NCI-H2171 (cell line): ENCODE results near the gene GRIK4.
A peak's percentile ranks its signal among the peaks of the same experiment; 100 is the strongest.

Experiments used
- DNase-seq: peaks from one replicate; lab custom pipeline; 2025; lab: John Stamatoyannopoulos, UW

The GRIK4 gene

DNA sequence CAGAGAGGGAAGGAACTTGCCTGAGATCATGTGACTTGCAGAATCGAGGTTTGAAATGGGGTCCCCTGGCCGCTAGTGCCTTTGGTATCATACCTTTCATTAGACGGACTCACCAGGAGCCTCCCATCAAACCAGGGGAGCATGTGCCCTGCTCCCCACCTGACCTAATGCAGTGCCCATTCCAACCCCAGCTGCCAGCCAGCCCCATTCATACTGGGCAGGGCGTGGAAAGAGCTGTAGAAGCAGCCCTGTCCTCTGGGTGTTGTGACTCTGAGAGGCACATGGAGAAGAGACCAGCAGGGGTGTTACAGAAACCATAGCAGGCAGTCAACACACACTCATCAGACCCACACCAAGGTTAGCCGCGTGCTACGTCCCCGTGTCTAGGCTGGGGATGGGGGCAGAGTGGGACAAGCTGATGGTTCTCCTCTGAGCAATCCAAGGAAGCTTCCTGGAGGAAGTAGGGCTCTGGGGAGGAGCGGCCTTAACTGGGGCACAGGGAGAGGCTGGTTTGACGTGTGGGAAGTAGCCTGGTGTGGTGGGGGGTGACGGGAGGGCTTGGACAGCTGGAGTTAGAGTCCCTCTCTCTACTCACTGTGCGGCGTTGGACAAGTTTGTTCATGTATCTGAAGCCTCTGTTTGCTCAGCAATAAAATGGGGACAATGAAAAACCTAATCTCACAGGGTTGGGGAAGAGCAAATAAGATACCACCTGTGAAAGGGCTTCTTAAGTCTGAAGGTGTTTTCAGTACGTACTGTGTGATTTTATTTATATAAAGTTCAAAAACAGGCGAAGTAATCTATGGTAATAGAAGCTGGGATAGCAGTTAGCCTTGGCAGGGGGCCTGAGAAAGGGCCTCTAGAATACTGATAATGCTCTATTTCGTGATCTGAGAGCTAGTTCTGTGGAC lies 14.0 kb downstream of the GRIK4 start:
- DNase-seq, result no peak

DNA sequence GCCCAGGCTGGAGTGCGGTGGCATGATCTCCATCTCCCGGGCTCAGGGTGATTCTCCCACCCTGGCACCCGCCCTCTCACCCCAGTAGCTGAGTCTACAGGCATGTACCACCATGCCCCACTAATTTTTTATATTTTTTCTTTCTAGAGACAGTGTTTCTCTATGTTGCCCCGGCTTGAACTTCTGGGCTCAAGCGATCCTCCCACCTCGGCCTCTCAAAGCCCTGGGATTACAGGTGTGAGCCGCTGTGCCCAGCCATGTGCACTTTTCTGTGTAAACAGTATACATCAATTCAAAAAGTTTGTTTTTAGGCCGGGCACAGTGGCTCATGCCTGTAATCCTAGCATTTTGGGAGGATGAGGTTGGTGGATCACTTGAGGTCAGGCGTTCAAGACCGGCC lies 14.7 kb downstream of the GRIK4 start:
- no peak for DNase-seq

DNA sequence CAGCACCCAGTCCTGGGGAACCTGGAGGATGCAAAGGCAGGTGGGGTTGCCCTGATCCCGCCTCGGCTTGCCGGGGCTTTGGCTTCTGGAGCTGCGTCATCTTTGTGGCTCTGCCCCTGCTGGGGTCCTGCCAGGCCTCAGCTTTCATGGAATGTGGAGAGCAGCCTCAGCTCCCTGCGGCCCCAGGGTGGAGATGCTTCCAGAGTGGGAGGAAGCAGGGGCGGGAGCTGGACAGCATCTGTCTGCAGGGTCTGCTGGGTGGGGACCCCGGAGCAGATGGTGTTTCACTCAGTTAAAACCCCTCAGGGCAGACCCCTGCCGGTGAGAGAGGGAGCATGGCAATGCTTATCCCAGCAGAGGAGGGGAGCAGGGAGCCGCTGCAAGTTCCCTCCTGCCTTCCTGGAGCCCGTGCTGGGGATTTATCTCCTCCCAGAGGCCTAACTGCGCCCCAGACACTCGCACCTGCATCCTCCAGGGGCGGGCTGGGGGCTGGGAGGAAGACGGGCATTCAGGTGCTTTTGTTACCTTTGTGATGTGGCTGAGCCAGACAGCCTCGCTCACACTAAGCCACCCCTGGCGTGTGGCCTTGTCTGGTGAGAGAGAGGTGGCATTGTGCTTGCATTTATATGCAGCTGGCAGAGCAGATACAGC lies 15.7 kb downstream of the GRIK4 start:
- DNase-seq, result no peak

DNA sequence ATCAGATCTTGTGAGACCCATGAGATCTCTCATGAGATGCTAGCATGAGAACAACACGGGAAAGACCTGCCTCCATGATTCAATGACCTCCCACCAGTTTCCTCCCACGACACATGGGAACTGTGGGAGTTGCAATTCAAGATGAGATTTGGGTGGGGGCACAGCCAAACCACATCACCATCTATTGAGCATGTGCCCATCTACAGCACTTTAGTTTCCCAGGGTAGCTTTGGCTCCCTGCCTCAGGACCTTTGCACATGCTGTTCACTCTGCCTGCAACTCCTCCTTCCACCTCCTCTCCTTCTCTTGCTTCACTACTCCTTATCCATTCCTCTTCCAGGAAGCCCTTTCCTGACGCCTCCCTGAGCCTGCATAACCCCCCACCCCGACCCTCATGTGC lies 17.2 kb downstream of the GRIK4 start:
- no peak for DNase-seq

DNA sequence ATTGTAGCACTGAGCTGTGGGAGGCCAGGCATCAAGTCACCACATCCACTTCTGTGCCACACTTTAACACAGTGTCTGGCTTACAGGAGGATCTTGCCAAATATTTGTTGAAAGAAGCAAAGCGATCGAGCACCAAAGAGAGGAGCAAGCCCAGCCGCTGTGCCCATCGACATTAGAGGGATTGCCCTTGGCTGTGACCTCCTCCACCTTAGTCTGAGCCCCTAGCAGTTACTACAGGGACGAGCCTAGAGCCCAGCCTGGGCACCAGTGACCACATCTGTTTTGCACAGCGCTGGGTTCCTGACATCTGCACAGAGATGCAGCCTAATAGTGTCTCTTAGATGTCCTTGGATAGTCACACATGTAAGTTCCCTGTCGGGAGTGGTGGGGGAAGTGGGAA lies 17.7 kb downstream of the GRIK4 start:
- no peak for DNase-seq

DNA sequence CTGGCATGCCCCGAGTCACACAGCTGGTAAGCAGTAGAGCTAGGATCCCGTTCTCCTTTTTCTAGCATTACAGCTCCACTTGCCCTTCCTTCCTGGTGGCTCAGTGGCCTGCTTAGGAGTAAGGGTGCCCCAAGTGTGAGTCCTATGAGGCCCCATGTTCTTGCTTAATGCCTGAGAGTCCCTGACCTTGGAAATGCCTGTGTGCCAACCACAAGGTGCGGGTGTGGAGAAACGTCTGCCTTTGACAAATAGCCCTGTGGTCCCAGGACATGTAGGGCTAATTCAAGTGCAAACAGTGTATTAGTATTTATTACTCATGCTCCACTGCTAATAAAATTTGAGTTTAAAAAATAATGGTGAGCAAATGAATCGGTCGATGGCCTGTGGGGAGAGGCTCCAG lies 18.4 kb downstream of the GRIK4 start:
- no peak for DNase-seq

DNA sequence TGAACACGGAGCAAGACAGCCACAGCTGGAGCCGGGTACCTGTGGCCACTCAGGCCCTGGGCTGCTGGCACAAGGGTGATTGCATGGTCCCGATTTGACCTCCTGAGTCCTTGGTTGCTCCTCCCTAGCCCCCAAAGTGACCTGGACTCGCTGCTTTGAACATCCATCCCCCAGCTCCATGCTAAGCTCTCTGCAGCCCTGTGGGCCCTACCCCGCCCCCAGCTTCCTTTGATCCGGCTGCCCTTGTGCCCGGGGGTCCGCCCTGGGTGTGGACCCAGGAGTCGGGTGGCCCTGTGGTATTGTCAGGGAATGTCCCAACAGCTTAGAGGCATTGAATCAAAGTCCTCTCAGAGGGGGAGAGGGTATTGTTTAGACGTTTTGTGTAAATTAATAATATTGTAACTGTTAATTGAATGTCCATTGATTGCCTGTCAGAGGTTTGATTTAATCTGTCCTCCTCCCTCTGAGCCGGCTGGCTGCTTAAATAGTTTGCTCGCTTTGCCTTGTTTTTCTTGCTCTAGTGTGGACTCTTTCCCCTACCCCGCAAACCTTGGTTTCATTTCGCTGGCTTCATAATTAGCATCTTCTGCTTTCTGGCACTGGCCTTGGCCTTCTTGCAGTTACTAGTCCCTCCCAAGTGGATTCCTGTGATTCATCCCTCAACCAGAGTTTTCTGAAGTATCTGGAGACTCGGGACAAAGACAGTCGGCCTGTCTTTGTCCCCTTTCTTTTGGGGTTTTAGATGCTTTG lies 20.7 kb downstream of the GRIK4 start:
- no peak for DNase-seq

DNA sequence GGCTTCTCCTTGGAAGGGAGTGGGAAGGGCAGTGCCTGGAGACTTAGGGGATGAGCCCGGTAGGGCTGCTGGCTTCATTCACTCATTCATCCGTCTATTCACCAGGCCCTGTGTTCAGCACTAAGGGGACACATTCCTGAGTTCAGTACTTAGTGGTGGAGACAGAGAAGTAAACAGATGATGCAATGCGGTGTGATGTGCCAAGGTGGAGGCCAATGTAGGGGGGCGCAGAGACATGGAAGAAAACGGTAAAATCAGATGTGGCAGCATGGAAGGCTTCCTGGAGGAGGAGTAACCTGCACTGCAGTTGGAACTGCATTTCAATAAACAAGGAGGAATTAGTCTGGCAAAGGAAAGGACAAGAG lies 21.3 kb downstream of the GRIK4 start:
- DNase-seq, result no peak

DNA sequence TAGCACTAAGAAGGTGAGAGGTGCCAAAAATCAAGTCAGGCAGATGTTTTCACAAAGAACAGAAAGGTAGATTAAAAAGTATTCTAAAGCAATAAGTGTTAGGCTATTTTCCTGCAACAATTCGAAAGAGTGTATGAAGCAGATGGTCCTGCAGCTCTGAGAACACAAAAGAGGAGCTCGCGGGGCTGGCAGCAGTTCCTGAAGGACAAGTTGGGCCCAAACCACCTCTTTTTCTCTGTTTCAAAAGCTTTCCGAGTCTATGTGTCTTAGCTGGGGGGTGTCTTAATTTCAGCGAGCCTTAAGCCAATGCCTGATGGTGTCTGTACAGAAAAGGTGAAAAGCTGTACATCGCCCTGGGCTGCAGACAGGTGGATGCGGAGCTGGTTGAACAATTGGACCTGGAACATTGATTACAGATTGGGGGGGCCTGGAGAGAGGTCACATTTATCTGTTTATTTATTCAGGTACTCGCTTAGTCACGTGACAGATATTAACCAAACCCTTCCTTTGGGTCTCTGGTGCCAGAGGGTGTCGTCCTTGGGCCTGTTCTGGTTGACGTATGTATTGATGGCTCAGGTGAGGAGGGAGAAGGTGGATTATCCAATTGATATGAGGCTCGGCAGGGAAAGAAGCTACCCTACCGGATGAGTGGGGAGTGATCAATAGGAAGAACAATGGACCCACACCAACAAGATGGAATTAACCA lies 24.7 kb downstream of the GRIK4 start:
- no peak for DNase-seq

DNA sequence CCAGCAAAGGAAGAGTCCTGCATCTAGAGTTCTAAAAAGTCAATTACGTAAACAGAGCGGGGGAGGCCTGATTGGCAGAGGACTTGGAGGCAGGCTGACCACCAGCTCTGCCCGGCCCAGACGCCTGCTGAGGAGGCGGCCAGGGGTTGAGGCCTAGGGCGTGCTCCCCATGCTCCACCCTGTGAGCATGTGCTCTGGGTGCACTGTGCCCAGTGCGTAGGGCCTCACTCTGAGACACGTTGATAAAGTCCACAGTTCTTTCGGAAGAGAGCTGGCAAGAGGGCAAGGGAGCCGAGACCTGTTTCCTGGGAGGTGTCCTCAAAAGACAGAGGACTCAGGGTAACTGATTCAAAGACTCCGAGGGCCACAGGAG lies 25.2 kb downstream of the GRIK4 start:
- no peak for DNase-seq

DNA sequence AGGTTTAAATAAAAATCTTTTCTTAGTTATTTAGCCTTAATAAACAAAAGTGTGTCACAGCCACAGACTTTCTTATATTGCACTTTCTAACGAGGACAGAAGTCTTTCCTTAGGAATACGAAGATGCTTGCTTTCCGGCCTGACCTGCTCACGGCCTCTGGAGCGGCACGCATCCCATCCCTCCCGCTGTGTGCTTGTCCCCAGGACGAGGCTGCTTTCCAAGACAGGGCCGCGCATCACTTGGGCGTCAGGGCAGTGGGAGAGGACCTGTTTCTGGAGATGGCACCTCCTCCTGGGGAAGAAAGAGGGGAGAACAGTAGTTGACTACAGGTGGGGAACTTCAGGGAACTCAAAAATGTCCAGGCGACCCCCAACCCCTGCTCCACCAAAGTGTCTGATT lies 26.4 kb downstream of the GRIK4 start:
- DNase-seq, result no peak

DNA sequence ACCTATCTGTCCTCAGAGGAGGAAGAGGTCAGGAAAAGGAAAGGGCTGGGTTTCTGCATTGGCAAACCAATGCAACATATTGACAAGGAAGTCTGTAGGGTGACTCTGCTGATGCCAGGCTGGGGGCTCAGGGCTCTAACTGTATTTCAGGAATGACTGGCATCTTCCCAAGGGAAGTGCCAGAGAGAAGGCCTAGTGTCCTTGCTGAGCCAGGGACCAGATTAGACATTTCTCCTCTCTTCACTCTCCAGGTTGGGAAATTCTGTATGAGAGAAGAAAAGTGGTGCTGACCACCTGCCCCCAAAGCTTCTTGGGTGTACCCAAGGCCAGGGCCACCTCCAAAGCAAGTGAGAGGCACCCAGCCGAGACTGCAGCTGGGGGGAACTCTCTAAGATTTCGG lies 27.2 kb downstream of the GRIK4 start:
- DNase-seq, result no peak

DNA sequence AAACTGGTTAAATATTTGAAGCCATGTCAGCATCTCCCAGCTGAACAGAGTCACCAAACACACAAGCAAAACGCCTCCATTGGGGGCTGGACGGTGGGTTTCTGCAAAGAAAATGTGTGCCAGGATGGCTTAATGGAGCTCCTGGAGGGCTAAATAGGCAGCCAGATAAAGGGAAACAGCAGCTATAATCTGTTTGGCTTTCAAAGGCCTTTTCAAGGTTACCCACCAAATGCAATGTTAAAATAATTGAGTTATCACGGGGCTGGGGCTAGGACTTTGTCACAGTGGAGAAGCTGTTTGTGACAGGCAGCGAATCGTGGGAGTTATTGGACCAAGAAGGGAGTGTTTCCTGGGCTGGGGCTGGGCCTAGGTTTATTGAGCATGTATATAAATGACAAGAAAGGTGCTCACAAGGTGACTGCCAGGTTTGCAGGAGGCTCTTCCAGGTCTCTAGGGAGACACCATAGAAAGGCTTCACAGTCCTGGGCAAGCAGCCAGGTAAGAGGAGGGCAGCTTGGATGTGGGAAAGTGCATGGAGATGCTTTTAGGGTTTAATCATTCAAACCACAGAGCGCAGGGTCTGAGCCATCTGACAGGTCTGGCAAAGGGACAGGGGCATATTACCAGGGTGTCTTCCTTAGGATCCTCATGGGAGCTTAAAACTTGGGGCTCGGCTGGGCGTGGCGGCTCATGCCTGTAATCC lies 28.3 kb downstream of the GRIK4 start:
- DNase-seq, result peak; percentile 81

DNA sequence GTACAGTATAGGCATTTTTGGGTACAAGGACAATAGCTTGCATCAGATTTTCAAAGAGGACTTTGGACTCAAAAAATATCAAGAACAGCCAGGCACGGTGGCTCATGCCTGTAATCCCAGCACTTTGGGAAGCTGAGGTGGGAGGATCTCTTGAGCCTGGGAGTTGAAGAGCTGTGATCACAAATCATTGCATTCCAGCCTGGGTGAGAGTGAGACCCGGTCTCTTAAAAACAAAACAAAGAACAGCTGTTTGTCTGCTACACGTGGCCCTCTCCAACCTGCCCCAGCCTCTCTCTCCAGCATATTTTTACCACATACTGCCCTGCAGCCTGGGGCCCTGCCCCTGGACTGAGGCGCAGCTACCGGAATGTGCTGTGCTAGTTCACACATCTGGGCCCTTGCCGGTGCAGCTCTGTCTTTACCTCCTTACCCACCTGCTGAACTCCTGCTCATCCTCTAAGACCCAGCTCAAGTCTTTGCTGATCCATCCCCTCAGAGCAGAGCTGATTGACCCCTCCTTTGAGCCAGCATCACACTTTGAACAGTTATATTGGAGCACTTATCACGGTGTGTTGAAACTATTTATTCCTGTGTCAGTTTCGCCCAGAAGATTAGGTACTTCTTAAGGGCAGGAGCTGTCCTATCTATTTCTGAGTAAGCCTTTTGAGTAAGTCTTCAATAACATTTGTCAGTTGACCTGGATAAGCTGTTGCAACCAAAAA lies 29.4 kb downstream of the GRIK4 start:
- DNase-seq, result no peak

DNA sequence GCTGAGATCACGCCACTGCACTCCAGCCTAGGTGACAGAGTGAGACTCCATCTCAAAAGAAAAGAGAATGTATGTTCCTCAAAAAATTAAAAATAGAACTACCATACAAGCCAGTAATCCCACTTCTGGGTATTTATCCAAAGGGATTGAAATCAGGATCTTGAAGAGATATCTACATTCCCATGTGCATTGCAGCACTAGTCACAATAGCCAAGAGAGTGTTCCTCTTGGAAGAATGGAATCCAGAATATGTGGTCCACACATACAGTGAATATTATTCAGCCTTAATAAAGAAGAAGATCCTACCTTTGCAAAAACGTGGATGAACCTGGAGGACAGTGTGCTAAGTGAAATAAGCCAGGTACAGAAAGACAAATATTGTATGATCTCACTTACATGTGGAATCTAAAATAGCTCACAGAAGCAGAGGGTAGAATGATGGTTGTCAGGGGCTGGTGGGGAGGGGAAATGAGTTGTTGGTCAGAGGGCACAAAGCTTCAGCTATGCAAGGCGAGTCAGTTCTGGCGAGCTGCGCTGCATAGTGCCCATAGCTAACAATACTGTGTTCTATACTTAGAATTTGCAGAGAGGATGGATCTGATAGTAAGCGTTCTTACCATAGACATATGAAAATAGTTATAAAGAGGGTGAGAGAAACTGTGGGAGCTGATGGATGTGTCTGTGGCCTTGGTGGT lies 32.1 kb downstream of the GRIK4 start:
- no peak for DNase-seq

DNA sequence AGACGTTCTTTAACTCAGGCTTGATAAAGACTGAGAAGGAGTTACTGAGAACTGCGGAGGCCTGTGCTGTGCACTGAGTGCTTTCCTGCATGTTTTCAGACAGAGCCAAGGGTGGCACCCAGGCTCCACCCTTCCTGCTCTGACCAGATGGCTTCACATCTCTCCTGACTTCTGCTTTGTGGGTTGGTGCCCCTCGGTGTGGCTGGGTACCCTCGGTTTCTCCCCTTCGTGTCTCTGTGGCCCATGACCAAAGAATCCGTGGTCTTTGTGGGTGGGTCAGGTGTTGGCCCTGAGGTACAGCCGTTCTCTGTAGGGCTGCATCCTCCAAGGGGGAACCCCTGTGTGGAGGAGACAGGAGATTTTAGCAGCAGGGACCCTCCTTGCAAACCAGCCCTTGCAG lies 34.3 kb downstream of the GRIK4 start:
- no peak for DNase-seq

DNA sequence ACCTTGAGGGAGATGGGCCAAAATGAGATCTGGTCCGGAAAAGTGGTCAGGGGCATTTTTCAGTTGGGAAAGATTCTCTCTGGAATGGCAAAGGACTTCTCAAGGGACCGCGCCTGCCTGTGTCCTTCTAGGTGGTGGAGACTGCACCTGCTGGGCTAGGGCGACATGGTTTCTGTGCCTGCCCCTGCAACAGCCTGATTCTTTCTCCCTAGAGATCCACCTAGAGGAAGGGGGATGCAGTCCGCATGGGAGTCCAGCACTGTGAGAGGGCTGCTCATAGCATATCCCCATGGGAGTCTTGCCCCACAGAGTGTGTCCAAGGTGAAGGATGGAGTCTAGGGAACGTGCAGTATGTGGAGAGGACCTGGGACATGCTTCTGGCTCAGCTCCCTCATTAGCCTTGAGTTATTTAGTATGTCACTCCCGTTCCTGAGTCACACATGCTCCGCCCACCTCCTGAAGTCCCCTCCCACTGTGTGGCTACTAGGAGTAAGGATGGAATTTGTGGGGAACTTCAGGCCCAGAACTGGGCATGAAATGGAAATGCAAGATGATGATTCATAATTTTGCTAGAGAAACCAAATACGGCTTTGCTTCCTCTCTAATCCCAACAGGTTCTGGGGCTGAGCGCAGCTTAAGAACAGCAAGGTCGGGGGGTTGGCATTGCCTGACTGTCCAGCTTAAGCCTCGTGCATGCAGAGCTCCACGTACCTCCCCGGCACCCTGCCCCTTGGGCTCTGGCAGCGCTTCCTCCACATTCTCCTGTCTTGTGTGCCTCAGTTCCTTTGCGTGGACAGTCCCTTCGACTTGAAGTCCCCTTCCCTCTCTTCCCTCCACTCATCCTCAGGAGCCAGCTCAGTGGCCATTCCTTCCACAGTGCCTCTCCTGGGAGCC lies 35.0 kb downstream of the GRIK4 start:
- no peak for DNase-seq

DNA sequence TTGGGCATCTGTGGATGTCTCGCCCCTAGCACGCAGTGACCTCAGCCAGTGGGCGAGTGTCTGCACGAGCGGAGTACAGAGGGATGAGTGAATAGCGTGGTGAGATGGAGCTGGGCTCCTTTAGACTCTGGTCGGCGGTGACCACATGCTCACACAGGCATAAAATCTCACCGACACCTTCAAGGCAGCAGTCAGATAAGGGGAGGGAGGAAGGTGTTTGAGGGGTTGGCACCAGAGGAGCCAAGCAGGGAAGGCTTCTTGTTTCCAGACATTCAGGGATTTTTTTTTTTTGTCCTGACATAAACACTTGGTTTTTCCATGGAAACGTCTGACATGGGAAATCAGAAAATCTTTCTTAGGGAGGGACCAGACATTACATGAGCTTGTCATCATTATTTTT lies 35.8 kb downstream of the GRIK4 start:
- no peak for DNase-seq
